ENCODE measurements around the gene PLCB4. TPM values are rescaled to one million over a fixed set of nuclear protein-coding genes. Genes with fewer than 3 reads are reported as not detected.

The PLCB4 gene
- total and polyA plus RNA-seq, 8 donors = 0.56 to 9.3 (median 2.3) TPM

- no peaks in the 10 kb centered on the region for H3K27me3 ChIP-seq
- no peak for TF ChIP-seq CTCF (IDR thresholded peaks at IDR 0.05)
- intact Hi-C loops (cut with DNase I) = loop anchor here in 1 of 3 donors (10.0 kb wide), 1 partner anchor 59 kb away; no protein-coding TSS in a partner anchor
- ATAC-seq (no peak), DNase-seq (no peak), FAIRE-seq (no peak)
- no peak overlapping the region for H3K4me3 ChIP-seq
- no peaks in the 10 kb centered on the region for H3K4me1 ChIP-seq
- H3K36me3 ChIP-seq = no peaks in the 10 kb centered on the region
- no peaks in the 10 kb centered on the region for H3K9me3 ChIP-seq
- no peak overlapping the region for H3K27ac ChIP-seq
Observed at GRCh38 chr20:9475456-9475855, 406.6 kb downstream of the PLCB4 start.

- Histone ChIP-seq H3K4me1 (no peaks in the 10 kb centered on the region), H3K27me3 (no peaks in the 10 kb centered on the region), H3K36me3 (no peaks in the 10 kb centered on the region), H3K4me3 (no peak overlapping the region), H3K27ac (no peak overlapping the region), H3K9me3 (no peaks in the 10 kb centered on the region)
- no peak for TF ChIP-seq CTCF (IDR thresholded peaks at IDR 0.05)
- DNase-seq (no peak), FAIRE-seq (no peak), ATAC-seq (no peak)
- WGBS, 2 donors = 46 to 72% methylated on average over 4 of the region's 4 CpGs
- intact Hi-C loops (cut with DNase I) = loop anchor here in 1 of 3 donors (10.0 kb wide), 1 partner anchor 59 kb away; no protein-coding TSS in a partner anchor
Observed at GRCh38 chr20:9476174-9476573, 407.3 kb downstream of the PLCB4 start.

GRCh38 chr20:9476637-9477036, 407.8 kb downstream of the PLCB4 start:
- ATAC-seq (no peak), DNase-seq (no peak), FAIRE-seq (no peak)
- no peak overlapping the region for H3K4me3 ChIP-seq
- no peak for TF ChIP-seq CTCF (IDR thresholded peaks at IDR 0.05)
- H3K4me1 ChIP-seq = no peaks in the 10 kb centered on the region
- intact Hi-C loops (cut with DNase I) = loop anchor here in 1 of 3 donors (10.0 kb wide), 1 partner anchor 58 kb away; no protein-coding TSS in a partner anchor
- H3K9me3 ChIP-seq = no peaks in the 10 kb centered on the region
- H3K36me3 ChIP-seq = no peaks in the 10 kb centered on the region
- H3K27ac ChIP-seq = no peak overlapping the region
- no peaks in the 10 kb centered on the region for H3K27me3 ChIP-seq
- 77 to 87% methylated on average over 7 of the region's 7 CpGs for WGBS, 2 donors

GRCh38 chr20:9478771-9479170, 409.9 kb downstream of the PLCB4 start:
- H3K4me3 ChIP-seq = no peak overlapping the region
- WGBS, 2 donors = 75 to 81% methylated on average over 4 of the region's 4 CpGs
- H3K27me3 ChIP-seq = no peaks in the 10 kb centered on the region
- intact Hi-C loops (cut with DNase I) = loop anchor here in 1 of 3 donors (10.0 kb wide), 1 partner anchor 56 kb away; no protein-coding TSS in a partner anchor
- no peak for DNase-seq
- no peaks in the 10 kb centered on the region for H3K9me3 ChIP-seq
- TF ChIP-seq CTCF (IDR thresholded peaks at IDR 0.05) = no peak
- no peak for ATAC-seq
- FAIRE-seq = no peak
- H3K27ac ChIP-seq = no peak overlapping the region
- no peaks in the 10 kb centered on the region for H3K36me3 ChIP-seq
- H3K4me1 ChIP-seq = no peaks in the 10 kb centered on the region

- Histone ChIP-seq H3K4me1 (no peaks in the 10 kb centered on the region), H3K27me3 (no peaks in the 10 kb centered on the region)
- intact Hi-C loops (cut with DNase I) = no loop called here
Observed at GRCh38 chr20:9480066-9480465, 411.2 kb downstream of the PLCB4 start.

More at GRCh38 chr20:9480066-9480465, 411.2 kb downstream of the PLCB4 start:
- no peak for ATAC-seq
- DNase-seq = no peak
- FAIRE-seq = no peak
- Histone ChIP-seq H3K4me3 (no peak overlapping the region), H3K27ac (no peak overlapping the region), H3K9me3 (no peaks in the 10 kb centered on the region), H3K36me3 (no peaks in the 10 kb centered on the region)
- WGBS, 2 donors = 88 to 90% methylated on average over 4 of the region's 4 CpGs
- no peak for TF ChIP-seq CTCF (IDR thresholded peaks at IDR 0.05)

Data from pancreas (tissue), 10 donors.